ENCODE data around the gene EOMES. TPM values are rescaled to one million over a fixed set of nuclear protein-coding genes. Genes with fewer than 3 reads are reported as not detected.

The EOMES gene
- total and polyA plus RNA-seq, 2 of the 8 experiments (the other 6 are each of a cell fraction or from before 2014, with no cell fraction given), result 0.09 to 0.47 TPM

DNA sequence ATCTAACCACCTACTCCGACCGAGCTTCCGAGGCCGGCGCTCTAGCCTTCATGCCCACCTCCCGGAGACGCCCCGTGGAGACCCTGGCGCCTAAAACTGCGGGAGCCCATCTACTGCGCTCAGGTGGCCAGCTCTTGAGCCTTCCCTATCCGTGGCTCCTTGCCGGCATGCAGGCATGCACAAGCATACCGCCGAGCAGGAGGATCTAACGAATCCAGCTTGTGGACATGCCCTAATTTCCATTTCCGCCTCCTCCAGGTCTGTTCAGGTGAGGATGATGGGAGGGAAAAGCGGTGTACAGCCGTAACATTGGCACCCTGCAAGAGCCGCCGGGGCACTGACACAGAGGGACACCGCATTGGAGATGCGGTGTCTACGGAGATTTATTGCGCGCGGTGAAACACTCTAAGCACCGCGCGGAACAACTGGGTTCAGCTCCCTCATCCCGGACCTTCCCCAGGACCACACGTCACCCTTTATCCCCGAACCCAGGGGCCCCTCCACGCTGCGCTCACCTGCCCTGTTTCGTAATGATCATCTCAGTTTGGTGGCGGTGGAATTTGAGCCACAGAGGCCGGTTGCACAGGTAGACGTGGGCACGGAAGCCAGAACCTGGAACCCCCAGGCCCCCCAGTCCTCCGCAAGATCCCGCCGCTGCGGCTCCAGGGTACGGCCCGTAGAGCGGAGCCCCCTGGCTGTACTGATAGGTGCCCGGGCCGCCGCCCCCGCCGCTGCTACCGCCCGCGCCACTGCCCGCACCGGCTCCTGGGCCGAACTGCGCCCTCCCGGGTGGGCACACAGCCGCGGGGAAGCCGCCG, 1.0 kb downstream of the EOMES start:
- no peaks in the 10 kb centered on the region for H3K79me2 ChIP-seq (ENCODE audit: control insufficient read depth in 1 of 2, insufficient read depth in 2 of 2, low read length in 2 of 2)
- no peak overlapping the region for H2BK5ac ChIP-seq (ENCODE audit: low read depth, low read length)
- H4K91ac ChIP-seq (replicated peaks; ENCODE audit: insufficient read length, low read length), result no peak overlapping the region
- H4K8ac ChIP-seq (ENCODE audit: extremely low read depth, insufficient read depth, low read length), result peak overlapping the region; percentile 38; the same call in 1 of the 2 replicates
- no peak overlapping the region for H2BK120ac ChIP-seq (replicated peaks; ENCODE audit: low read depth, low read length)
- H3K79me1 ChIP-seq (ENCODE audit: low read depth, low read length), result no peaks in the 10 kb centered on the region
- peak overlapping the region; percentile 81; the same call in 1 of the 2 replicates for H2BK12ac ChIP-seq (ENCODE audit: low read depth, low read length)
- no peak overlapping the region for H3K14ac ChIP-seq (ENCODE audit: insufficient read length)
- no peaks in the 10 kb centered on the region for H3K36me3 ChIP-seq (ENCODE audit: control insufficient read depth in 2 of 4, insufficient read depth in 4 of 4, low read length in 3 of 4)
- no peaks in the 10 kb centered on the region for H3K9me3 ChIP-seq (ENCODE audit: insufficient read depth in 2 of 2, low read depth in 1 of 2, low read length in 1 of 2)
- no peak overlapping the region for H2AFZ ChIP-seq (ENCODE audit: low read length)
- H4K5ac ChIP-seq (ENCODE audit: insufficient read length, low read depth, low read length), result no peak overlapping the region
- H3K18ac ChIP-seq (ENCODE audit: extremely low read depth, low read length), result no peak overlapping the region
- peaks cover 9 to 27% of the 10 kb centered on the region in 2 experiments for H4K20me1 ChIP-seq (replicated peaks in 1 of 2; ENCODE audit: control insufficient read depth in 1 of 2, insufficient read depth in 2 of 2, low read length in 2 of 2)
- ChIA-PET POLR2A (ENCODE audit: partially characterized antibody) (interaction anchor here (0.6 to 2.9 kb wide), 4 partner anchors 8 to 601 kb away, joined by 3 to 9 read pairs (median 4); partner anchors contain the start of gene SLC4A7), CTCF (ENCODE audit: partially characterized antibody) (interaction anchor here (1.0 to 6.8 kb wide), 15 partner anchors 9 to 623 kb away, joined by 3 to 70 read pairs (median 5); no protein-coding TSS in a partner anchor)
- H3K23me2 ChIP-seq (ENCODE audit: low read depth, low read length), result peaks cover 14% of the 10 kb centered on the region
- no peak overlapping the region for H2BK20ac ChIP-seq (ENCODE audit: low read length)
- H3K4ac ChIP-seq (replicated peaks; ENCODE audit: insufficient read length, low read depth, low read length), result no peak overlapping the region
- no peak overlapping the region for H3K56ac ChIP-seq (replicated peaks; ENCODE audit: insufficient read length, low read depth, low read length)
- FAIRE-seq (no peak), DNase-seq (ENCODE audit: low read depth in 1 of 2, low spot score in 2 of 2) (peak in 1 of 2 experiments; percentile 79)
- no peak overlapping the region for H2AK5ac ChIP-seq (ENCODE audit: low read depth, low read length)
- no peak overlapping the region for H3K9ac ChIP-seq (replicated peaks in 1 of 4; ENCODE audit: extremely low read depth in 1 of 4, low read depth in 3 of 4, low read length in 3 of 4)
- peak overlapping the region; percentile 23 to 64 (median 50) for H3K4me3 ChIP-seq (ENCODE audit: extremely low read depth in 1 of 4, insufficient read depth in 2 of 4, low read depth in 3 of 4, low read length in 4 of 4)
- H3K23ac ChIP-seq (ENCODE audit: insufficient read length), result no peak overlapping the region
- peak overlapping the region; percentile 82 to 88 for H3K4me2 ChIP-seq (ENCODE audit: insufficient read depth in 1 of 2, low read depth in 2 of 2, low read length in 2 of 2)
- peaks cover 77 to 100% (median 91%) of the 10 kb centered on the region in 4 experiments for H3K27me3 ChIP-seq (replicated peaks in 1 of 4; ENCODE audit: control insufficient read depth in 3 of 4, extremely low read depth in 1 of 4, insufficient read depth in 3 of 4, low read length in 3 of 4)
- 2% methylated on average over 63 of the region's 64 CpGs; no CpG with 5 or more reads in 1 of the 2 experiments for WGBS, 2 experiments (ENCODE audit: extremely low coverage in 1 of 2, insufficient coverage in 1 of 2, insufficient read length in 1 of 2, insufficient replicate concordance in 2 of 2, low coverage in 1 of 2, low lambda C conversion rate in 2 of 2, missing lambda C conversion rate in 1 of 2)
- H3K27ac ChIP-seq (ENCODE audit: low read depth, low read length), result no peak overlapping the region
- H2BK15ac ChIP-seq (ENCODE audit: low read length), result no peak overlapping the region
- peaks cover 10 to 36% (median 16%) of the 10 kb centered on the region in 4 experiments for H3K4me1 ChIP-seq (replicated peaks in 1 of 4; ENCODE audit: control insufficient read depth in 3 of 4, insufficient read depth in 4 of 4, low read length in 3 of 4)
- TF ChIP-seq KDM4A (IDR thresholded peaks at IDR 0.05; ENCODE audit: low read depth, low read length, severe bottlenecking), result peak; percentile 73
- TF ChIP-seq NRF1 (IDR thresholded peaks at IDR 0.05; ENCODE audit: low read depth, low read length), result no peak
- TF ChIP-seq NANOG (IDR thresholded peaks at IDR 0.05; ENCODE audit: insufficient read depth, low read depth, low read length, poor library complexity, severe bottlenecking), result peak; percentile 36
- no peak for TF ChIP-seq CBX5 (IDR thresholded peaks at IDR 0.05; ENCODE audit: low read depth, low read length)
- no peak for TF ChIP-seq YY1 (IDR thresholded peaks at IDR 0.05; ENCODE audit: low read depth, low read length)
- TF ChIP-seq EZH2 (IDR thresholded peaks at IDR 0.05; ENCODE audit: low read depth, low read length, severe bottlenecking), result peak; percentile 30
- 0 out of 2 replicates have a peak, but pooled peaks have one; percentile 12 for TF ChIP-seq CBX8 (IDR thresholded peaks at IDR 0.05; ENCODE audit: borderline replicate concordance, low read depth, low read length)

Data from H1 (cell line).